ENCODE measurements around the gene SKOR2. TPM values are rescaled to one million over a fixed set of nuclear protein-coding genes. Genes with fewer than 3 reads are reported as not detected.

Gene SKOR2
- total and polyA plus RNA-seq, 2 of the 4 experiments (the other 2 are of a cell fraction): not detected

GRCh38 chr18:47263150-47263429 is 11.6 kb upstream of the SKOR2 start:
- Histone ChIP-seq H2AK9ac (replicated peaks; ENCODE audit: low read depth, low read length, poor library complexity) (no peak overlapping the region), H3K4me1 (ENCODE audit: control insufficient read depth, insufficient read depth, low read length) (no peaks in the 10 kb centered on the region), H3K4me2 (ENCODE audit: low read depth, low read length) (no peak overlapping the region), H4K20me1 (ENCODE audit: insufficient read depth, low read length) (no peaks in the 10 kb centered on the region), H3K9me1 (ENCODE audit: insufficient read depth, low read length) (no peaks in the 10 kb centered on the region), H2AK5ac (ENCODE audit: low read depth, low read length) (no peak overlapping the region), H2BK15ac (ENCODE audit: low read depth, low read length) (no peak overlapping the region), H2BK20ac (ENCODE audit: low read depth, low read length) (no peak overlapping the region), H3K27ac (ENCODE audit: insufficient read depth, low read length) (no peak overlapping the region), H3K56ac (ENCODE audit: extremely low read depth, insufficient read depth, low read length) (no peak overlapping the region), H3K79me1 (ENCODE audit: low read depth in 1 of 2, low read length in 2 of 2) (no peaks in the 10 kb centered on the region), H3K4me3 (ENCODE audit: insufficient read depth, low read depth, low read length) (no peak overlapping the region), H3K14ac (replicated peaks; ENCODE audit: low read depth, low read length) (no peak overlapping the region), H3K9me3 (ENCODE audit: control insufficient read depth, insufficient read depth, low read length) (peaks cover 2% of the 10 kb centered on the region; the same call in 1 of the 2 replicates), H2BK120ac (ENCODE audit: low read depth, low read length) (no peak overlapping the region), H4K5ac (ENCODE audit: low read depth, low read length) (no peak overlapping the region), H3K9ac (ENCODE audit: low read depth, low read length) (no peak overlapping the region), H2BK5ac (ENCODE audit: low read depth, low read length, poor library complexity, severe bottlenecking) (no peak overlapping the region), H4K8ac (ENCODE audit: low read depth in 2 of 2, low read length in 2 of 2) (no peak overlapping the region), H3K4ac (ENCODE audit: low read depth, low read length) (no peak overlapping the region), H3K27me3 (ENCODE audit: control insufficient read depth, insufficient read depth, low read length) (peaks cover 28% of the 10 kb centered on the region), H4K91ac (ENCODE audit: insufficient read depth, low read depth, low read length) (no peak overlapping the region), H3K23ac (ENCODE audit: low read depth, low read length) (no peak overlapping the region), H3K36me3 (ENCODE audit: control insufficient read depth, insufficient read depth, low read length) (no peaks in the 10 kb centered on the region), H2AFZ (replicated peaks; ENCODE audit: low read length, poor library complexity) (no peak overlapping the region), H3K18ac (ENCODE audit: low read depth, low read length) (no peak overlapping the region)
- dilution Hi-C loops (cut with HindIII; ENCODE audit: low sequenced_read_pairs, unreplicated experiment) (no loop called here), in situ Hi-C loops (cut with MboI; ENCODE audit: low sequenced_read_pairs) (no loop called here), intact Hi-C loops (cut with micrococcal nuclease) (no loop called here)
- ChIA-PET POLR2A (ENCODE audit: unreplicated experiment) (no interaction called here), CTCF (no interaction called here)
- no peak for DNase-seq
- no CpG with 5 or more reads among the region's 16 CpGs for WGBS, 2 experiments (ENCODE audit: extremely low coverage in 2 of 2, insufficient read length in 1 of 2)
- BruUV-seq (replicated peaks): no TSS peak
- TF ChIP-seq RCOR1 (IDR thresholded peaks at IDR 0.05; ENCODE audit: insufficient replicate concordance, low read length) (no peak), RAD21 (IDR thresholded peaks at IDR 0.05; ENCODE audit: low read length) (no peak), RFX5 (IDR thresholded peaks at IDR 0.05; ENCODE audit: low read depth, low read length) (no peak), BHLHE40 (IDR thresholded peaks at IDR 0.05; ENCODE audit: low read depth, low read length) (no peak), USF2 (IDR thresholded peaks at IDR 0.05; ENCODE audit: low read depth, low read length) (no peak), MAZ (IDR thresholded peaks at IDR 0.05; ENCODE audit: borderline replicate concordance, low read depth, low read length) (no peak), CEBPB (IDR thresholded peaks at IDR 0.05; ENCODE audit: low read depth, low read length) (no peak), MAFK (IDR thresholded peaks at IDR 0.05; ENCODE audit: low read depth, low read length) (no peak), MXI1 (IDR thresholded peaks at IDR 0.05; ENCODE audit: borderline replicate concordance, low read depth, low read length) (no peak), NFE2L2 (IDR thresholded peaks at IDR 0.05; ENCODE audit: low read depth, low read length) (no peak), SMC3 (IDR thresholded peaks at IDR 0.05; ENCODE audit: low read depth, low read length) (no peak), CHD1 (IDR thresholded peaks at IDR 0.05; ENCODE audit: low read depth, low read length) (no peak), FOS (IDR thresholded peaks at IDR 0.05; ENCODE audit: low read depth, low read length) (no peak), POLR2A (IDR thresholded peaks at IDR 0.05; ENCODE audit: low read depth, low read length) (no peak)
- TF ChIP-seq, protein P1, sequence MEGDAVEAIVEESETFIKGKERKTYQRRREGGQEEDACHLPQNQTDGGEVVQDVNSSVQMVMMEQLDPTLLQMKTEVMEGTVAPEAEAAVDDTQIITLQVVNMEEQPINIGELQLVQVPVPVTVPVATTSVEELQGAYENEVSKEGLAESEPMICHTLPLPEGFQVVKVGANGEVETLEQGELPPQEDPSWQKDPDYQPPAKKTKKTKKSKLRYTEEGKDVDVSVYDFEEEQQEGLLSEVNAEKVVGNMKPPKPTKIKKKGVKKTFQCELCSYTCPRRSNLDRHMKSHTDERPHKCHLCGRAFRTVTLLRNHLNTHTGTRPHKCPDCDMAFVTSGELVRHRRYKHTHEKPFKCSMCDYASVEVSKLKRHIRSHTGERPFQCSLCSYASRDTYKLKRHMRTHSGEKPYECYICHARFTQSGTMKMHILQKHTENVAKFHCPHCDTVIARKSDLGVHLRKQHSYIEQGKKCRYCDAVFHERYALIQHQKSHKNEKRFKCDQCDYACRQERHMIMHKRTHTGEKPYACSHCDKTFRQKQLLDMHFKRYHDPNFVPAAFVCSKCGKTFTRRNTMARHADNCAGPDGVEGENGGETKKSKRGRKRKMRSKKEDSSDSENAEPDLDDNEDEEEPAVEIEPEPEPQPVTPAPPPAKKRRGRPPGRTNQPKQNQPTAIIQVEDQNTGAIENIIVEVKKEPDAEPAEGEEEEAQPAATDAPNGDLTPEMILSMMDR (conservative IDR thresholded peaks at IDR 0.05; ENCODE audit: low read depth, low read length): no peak
- TF ChIP-seq, protein P2, sequence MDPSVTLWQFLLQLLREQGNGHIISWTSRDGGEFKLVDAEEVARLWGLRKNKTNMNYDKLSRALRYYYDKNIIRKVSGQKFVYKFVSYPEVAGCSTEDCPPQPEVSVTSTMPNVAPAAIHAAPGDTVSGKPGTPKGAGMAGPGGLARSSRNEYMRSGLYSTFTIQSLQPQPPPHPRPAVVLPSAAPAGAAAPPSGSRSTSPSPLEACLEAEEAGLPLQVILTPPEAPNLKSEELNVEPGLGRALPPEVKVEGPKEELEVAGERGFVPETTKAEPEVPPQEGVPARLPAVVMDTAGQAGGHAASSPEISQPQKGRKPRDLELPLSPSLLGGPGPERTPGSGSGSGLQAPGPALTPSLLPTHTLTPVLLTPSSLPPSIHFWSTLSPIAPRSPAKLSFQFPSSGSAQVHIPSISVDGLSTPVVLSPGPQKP (IDR thresholded peaks at IDR 0.05; ENCODE audit: borderline replicate concordance, low read depth, low read length): no peak
- ATAC-seq (ENCODE audit: low read depth): no peak

All from IMR-90 (cell line).